Renal cortical epithelial cell (primary cell): ENCODE data around the gene MYL7. TPM values are rescaled to one million over a fixed set of nuclear protein-coding genes. Genes with fewer than 3 reads are reported as not detected.
"Not testable (repeated sequence)": the region's sequence is repeated elsewhere in the genome, so short reads cannot be mapped to it uniquely, and the experiment has no call there.

Experiments
- DNase-seq: peaks from one replicate; pipeline ENCODE4 v3.0.0-alpha.2; 2011; ENCODE audit warnings: low read depth
- total RNA-seq: library from RNA; depleted of rRNA; stranded (reverse); fragments of >200 nt; gene quantifications from 2 replicates; pipeline ENCODE4 v1.2.3, GENCODE V29; 2014

The MYL7 gene, protein sequence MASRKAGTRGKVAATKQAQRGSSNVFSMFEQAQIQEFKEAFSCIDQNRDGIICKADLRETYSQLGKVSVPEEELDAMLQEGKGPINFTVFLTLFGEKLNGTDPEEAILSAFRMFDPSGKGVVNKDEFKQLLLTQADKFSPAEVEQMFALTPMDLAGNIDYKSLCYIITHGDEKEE
- total RNA-seq, result not detected in 2 replicates

DNA sequence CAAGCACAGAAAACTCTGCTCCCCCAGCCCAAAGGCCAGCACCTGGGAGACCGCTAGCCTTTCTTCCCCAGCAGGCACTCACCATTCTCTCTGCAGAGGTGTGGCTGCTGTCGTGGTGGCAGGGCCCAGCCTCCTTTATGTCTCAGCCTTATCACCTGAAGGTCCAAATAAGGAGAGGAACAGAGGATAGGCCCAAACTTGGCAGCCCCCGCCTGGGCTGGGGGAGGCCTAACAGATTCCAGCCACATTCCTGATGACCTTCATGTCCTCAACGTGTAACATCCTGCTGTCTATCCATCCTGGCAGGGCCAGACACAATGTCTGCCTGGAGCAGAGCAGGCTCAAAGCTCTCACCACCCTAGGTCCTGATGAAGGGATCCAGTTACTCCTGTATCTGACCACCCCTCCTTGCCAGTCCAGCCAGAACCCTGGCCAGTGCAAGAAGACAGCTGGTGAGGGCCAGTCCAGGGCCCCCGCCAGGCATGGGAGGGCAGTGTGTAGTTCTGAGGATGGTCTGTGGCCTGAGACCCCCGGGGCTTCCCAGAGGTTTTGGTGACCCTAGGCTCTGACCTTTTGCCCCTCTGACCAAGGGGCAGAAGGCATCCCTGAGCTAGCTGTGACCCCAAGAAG, at the start of gene MYL7:
TSS of gene MYL7 (minus strand) at position 112 of the 630 bp plus-strand sequence. CDS start at position 85, 27 bp downstream.
- no peak for DNase-seq

GRCh38 chr7:44189993-44190872, 49.1 kb upstream of the MYL7 start:
- DNase-seq, result no peak

GRCh38 chr7:44189286-44189992, 48.3 kb upstream of the MYL7 start, which contains the start of gene GCK:
GCK (minus strand) TSS chr7:44189439; CDS start chr7:44188953, 486 bp downstream.
- DNase-seq, result no peak

GRCh38 chr7:44188480-44189225, 47.5 kb upstream of the MYL7 start:
- DNase-seq, result no peak

DNA sequence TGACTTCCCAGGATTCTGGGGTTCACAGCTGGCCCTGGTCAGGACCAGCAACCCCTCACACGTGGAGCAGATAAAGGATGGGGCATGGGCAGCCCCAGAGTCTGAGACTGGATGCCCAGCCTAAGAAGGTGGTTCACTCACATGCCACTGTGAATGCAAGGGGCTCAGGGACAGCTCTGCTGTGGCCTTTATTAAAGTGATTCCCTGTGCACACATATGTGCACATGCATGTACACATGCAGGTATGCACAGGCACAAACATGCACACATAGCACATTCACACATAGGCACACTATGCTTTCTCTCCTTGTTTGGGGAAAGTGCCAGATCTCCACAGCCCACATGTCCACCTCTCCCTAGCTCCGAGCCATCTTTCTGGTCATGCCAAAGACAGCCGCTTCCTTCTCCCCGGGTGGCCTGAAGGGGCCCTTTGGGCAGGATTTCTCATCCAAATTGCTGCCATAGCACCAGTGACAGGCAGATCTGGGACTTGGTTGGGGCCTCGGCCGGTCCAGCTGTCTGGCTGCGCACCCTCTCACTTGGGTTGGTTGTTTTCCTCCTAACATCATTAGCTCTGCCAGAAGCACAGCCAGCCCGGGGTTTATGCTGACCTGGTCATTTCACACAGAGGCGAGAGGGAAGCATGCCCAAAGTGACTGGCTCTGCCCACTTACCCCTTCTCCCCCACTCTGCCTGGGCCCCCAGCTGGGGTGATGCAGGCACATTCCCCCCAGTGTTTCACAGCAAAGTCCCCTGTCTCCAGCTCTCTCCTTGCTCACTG, 46.7 kb upstream of the MYL7 start:
- no peak for DNase-seq

- no peak for DNase-seq
These were observed 45.6 kb upstream of the MYL7 start for GRCh38 chr7:44186736-44187135.

DNA sequence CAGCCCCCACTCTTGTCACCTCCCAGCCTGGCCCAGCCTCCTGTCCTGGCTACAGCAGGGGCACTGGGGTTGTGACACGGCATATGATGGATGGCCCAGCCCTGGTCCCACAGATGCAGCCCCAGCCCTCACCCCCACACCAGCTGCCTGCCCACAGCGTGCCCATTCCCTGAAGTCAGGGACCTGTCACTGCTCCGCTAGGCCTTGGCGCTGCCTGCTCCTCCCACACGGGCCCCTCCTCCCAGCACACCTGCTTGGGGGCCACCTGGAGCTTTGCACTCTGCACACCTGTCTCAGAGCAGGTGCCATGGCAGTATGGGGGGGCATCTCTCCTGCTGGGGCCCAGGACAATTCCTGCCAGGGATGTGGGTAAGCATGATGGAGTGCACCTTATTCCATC, 44.6 kb upstream of the MYL7 start:
- no peak for DNase-seq

DNA sequence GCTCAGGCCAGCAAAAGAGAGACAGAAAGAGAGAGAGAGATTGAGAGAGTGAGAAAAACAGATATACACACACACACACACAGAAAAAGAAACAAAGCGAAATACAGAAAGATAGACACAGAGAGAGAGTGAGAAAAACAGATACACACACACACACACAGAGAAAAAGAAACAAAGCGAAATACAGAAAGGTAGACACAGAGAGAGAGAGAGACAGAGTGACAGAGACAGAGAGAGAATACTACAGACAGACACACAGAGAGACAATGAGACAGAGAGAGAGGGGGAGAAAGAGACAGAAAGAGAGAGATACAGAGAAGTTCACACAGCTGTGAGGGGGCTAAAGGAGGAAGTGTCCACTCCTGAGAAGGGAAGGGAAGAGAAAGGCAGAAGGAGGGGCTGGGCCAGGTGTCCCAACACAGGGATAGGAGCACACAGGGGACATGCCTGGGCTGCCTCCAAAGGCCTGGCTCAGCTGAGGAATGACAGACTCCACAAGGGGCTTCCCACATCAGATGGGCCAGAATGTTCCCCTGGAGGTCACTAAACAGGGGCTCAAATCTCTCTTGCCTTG, 43.8 kb upstream of the MYL7 start:
- DNase-seq, result no peak

DNA sequence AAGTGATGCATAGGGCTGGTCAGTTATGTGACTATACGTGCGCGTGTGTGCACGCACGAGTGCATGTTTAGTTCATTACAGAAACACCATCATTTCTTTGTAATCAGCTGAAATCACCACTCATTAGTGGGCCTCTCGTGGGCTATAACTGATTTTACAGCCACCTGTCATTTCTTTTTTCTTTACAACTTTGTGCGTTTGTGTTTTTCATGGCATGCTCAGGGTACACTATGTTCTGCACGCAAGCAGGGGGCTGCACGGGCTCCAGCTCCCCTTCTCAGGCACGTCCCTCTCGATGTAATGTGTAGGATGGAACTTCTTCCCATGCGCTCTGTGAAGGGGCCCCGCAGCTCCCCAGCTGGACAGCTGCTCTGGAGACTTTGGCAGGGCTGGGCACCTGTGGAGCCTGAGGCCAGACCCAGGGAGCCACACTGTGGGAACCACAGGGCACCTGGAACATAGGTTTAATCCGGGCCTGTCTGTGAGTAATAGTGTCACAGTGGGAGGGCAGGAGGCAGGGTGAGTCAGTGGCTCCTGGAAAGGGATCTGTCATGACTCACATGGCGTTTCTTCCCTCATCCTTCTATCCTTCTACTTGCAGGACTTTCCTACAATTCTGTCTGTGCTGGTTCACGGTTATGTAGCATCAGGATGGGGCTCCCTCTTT, 43.2 kb upstream of the MYL7 start:
- peak; percentile 91 for DNase-seq

DNA sequence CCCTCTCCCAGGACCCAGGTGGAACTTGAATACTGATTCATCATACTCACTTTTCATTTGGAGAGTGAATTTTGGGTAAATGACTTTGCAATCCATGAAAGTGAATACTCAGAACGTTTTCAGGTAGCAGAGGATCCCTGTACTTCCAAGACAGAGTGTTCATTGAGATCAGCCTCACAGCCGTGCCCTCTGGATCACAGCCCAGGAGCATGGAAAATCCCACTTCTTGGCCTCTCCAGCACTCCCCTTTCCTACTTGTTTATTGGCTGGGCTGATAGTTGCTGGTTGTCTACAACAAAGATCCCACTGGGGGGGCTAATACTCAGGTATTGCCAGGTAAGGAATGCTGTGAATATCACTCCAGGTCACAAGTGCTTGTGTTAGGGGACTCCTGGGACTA, 42.3 kb upstream of the MYL7 start:
- no peak for DNase-seq

DNA sequence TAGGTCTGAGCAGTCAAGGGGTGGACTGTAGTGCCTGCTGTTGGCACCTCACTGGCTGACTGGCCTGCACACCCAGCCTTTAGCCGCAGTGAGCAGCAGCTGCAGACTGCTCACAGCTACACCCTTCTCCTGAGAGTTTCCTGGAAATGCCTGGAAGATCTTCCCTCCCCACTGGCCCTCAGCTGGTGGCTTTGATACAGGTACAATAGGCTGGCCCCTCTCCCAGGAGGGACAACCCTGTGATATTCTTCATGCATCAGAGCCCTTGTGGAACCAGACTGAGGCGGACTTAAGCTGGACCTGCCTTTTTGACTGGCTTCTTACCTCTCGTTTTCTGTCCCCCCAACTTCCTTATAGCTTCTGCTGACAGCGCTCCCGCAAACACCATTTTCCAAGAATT, 41.7 kb upstream of the MYL7 start:
- DNase-seq, result no peak

DNA sequence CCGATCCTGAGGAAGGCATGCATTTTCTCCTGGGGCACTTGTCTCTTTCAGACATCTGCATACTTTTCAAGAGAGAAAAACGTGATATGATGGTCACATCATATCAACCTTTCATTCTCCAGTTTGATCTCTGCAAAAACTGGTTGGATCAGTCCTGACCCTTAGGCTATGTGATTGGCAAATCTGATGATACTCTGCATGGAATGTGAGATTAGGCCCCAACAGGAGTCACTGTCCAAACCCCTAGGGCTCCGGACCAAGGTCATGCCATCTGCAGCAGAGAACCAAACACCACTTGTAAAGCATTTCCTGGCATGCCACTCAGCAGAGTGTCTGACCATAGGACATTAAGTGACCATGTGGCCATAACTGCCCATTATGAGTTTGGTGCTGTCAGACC, 39.5 kb upstream of the MYL7 start:
- DNase-seq, result no peak

DNA sequence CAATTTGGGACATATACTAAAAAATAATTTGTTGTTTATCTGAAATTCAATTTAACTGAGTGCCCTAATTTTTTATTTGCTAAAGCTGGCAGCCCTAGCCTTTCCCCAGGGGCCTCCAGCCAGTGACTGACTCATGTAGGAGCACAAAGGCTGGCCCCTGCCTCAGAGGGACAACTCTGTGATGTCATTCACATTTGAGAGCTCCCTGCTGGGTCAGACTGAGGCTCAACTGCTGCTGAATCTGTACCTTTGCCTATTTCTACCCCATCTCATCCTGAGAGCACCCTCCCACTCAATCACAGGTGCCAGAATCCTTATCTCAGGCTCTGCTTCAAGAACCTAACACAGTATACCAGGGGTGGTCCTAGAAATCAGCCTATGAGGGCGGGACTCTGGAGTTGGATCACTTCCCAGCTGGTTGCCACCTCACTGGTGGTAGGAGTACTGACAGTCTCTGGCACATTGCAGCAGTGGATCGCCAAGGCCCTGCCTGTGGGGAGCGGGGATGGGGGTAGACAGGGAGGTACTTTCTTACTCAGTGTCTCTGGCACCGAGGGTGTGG, 36.5 kb upstream of the MYL7 start:
- DNase-seq, result peak; percentile 57

DNA sequence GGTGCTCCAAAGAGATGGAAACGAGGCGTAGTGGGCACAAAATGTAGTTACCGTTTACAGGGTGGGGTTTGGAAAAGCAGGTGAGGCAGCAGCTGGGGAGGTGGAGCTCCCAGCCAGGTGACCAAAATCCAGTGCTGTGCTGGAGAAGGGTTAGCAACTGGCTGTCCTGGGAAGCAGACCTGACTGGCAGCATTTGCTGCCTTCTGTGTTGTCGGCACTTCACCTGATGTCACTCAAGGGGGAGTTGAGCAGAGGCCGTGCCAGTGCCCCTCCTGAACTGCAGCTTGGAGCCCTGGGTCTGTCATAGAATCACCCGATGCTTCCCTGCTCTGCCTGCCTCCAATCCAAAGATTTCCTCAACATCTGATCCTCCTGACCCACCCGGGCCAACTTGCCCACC, 35.4 kb upstream of the MYL7 start:
- DNase-seq, result no peak

DNA sequence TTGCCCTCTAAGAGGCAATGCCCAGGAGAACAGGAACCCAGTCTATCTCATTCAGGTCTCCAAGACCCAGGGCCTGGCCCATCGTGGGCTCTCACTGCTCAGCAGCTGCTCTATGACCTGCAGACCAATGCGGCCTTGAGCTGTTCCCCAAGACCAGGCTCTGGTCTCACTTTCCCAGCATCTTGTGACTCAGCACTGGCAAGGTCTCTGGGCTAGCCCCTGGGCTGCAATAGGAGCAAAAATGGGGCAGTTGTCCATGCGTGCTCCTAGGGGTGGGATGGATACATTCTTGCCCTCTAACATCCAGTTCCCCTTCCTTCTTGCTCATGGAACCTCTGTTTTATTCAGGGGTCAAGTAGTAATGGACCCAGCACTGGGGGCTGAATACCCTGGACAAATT, 34.6 kb upstream of the MYL7 start:
- no peak for DNase-seq

DNA sequence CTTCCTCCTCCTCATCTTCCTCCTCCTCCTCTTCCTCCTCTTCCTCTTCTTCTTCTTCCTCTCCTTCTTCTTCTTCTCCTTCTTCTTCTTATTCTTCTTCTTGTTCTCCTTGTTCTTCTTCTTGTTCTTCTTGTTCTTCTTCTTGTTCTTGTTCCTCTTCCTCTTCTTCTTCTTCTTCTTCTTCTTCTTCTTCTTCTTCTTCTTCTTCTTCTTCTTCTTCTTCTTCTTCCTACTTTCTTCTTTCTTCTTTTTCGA, 33.5 kb upstream of the MYL7 start:
- DNase-seq, result not testable (repeated sequence)

DNA sequence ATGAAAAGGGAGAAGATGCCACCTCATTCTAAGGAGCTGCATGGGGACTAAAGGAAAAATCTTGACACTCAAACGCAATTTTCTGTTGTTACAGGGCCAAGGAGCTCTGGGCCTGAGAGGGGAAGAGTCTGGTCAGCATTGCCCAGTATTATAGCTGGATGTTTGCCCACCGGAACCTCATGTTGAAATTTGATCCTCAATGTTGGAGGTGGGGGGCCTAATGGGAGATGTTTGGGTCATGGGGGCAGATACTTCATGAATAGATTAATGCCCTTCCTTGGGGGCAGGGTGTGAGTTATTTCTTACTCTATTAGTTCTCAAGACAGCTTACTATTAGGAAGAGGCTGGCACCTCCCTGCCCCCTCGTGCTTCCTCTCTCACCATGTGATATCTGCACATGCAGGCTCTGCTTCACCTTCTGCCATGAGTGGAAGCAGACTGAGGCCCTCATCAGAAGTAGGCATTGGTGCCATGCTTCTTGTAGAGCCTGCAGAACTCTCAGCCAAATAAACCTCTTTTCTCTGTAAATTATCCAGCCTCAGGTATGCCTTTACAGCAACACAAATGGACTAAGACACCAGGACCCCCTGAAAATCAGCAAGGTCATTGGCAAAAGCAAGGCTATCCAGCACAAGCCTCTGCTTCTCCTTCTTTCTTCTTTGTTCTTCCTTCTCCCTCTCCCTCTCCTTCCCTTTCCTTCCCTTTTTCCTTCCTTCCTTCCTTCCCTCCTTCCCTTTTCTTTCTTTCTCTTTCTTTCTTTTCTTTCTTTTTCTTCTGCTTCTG, 33.0 kb upstream of the MYL7 start:
- no peak for DNase-seq

- peak; percentile 94 for DNase-seq
These were observed 31.8 kb upstream of the MYL7 start for GRCh38 chr7:44172803-44173424.
